Hepatocyte (in vitro differentiated cells): Measurements from ENCODE around the gene DNAH12. TPM values are rescaled to one million over a fixed set of nuclear protein-coding genes. Genes with fewer than 3 reads are reported as not detected.
"Not testable (repeated sequence)": the region's sequence is repeated elsewhere in the genome, so short reads cannot be mapped to it uniquely, and the experiment has no call there.

Experiments
- DNase-seq: peaks from one replicate; pipeline ENCODE4 v3.0.0-alpha.2; 2016; ENCODE audit warnings: low spot score
- H2AFZ ChIP-seq: fragments of 200-600 bp; sonication (generic); 2 replicates; pipeline ENCODE4 v1.6.0; 2016; ENCODE audit warnings: antibody characterized with exemption, mild to moderate bottlenecking
- H3K27ac ChIP-seq: fragments of 200-600 bp; sonication (generic); 2 replicates; pipeline ENCODE4 v1.5.1; 2016; ENCODE audit warnings: mild to moderate bottlenecking
- H3K27me3 ChIP-seq: fragments of 200-600 bp; sonication (generic); 2 replicates; pipeline ENCODE4 v1.6.1; 2016
- H3K36me3 ChIP-seq: fragments of 200-600 bp; sonication (generic); replicated peaks from 2 replicates; pipeline ENCODE4 v1.5.1; 2016; ENCODE audit warnings: low read depth; ENCODE audit not compliant: insufficient read depth
- H3K4me1 ChIP-seq: fragments of 200-600 bp; sonication (generic); 2 replicates; pipeline ENCODE4 v1.5.1; 2016; ENCODE audit warnings: mild to moderate bottlenecking, moderate library complexity; ENCODE audit not compliant: insufficient read depth
- H3K4me2 ChIP-seq: fragments of 200-600 bp; sonication (generic); 2 replicates; pipeline ENCODE4 v1.6.0; 2016
- H3K4me3 ChIP-seq: fragments of 200-600 bp; sonication (generic); 2 replicates; pipeline ENCODE4 v1.5.1; 2016; ENCODE audit warnings: mild to moderate bottlenecking
- H3K79me2 ChIP-seq: fragments of 200-600 bp; sonication (generic); 2 replicates; pipeline ENCODE4 v1.6.0; 2017; ENCODE audit warnings: mild to moderate bottlenecking
- H3K9me2 ChIP-seq: fragments of 200-600 bp; sonication (generic); replicated peaks from 2 replicates; pipeline ENCODE4 v1.6.0; 2017; ENCODE audit warnings: mild to moderate bottlenecking; ENCODE audit not compliant: insufficient read depth
- H3K9me3 ChIP-seq: fragments of 200-600 bp; sonication (generic); 2 replicates; pipeline ENCODE4 v1.5.1; 2016; ENCODE audit warnings: low read depth, mild to moderate bottlenecking
- H4K20me1 ChIP-seq: fragments of 200-600 bp; sonication (generic); 2 replicates; pipeline ENCODE4 v1.6.0; 2016; ENCODE audit warnings: mild to moderate bottlenecking; ENCODE audit not compliant: insufficient read depth, poor library complexity, severe bottlenecking
- CTCF ChIP-seq: fragments of 200-600 bp; sonication (generic); IDR thresholded peaks from 2 replicates; pipeline ENCODE4 v1.5.1; 2016; ENCODE audit warnings: antibody characterized with exemption, mild to moderate bottlenecking; ENCODE audit not compliant: poor library complexity
- EZH2 ChIP-seq: fragments of 200-600 bp; sonication (generic); IDR thresholded peaks from 2 replicates; pipeline ENCODE4 v1.6.1; 2016; ENCODE audit warnings: antibody characterized with exemption, mild to moderate bottlenecking, borderline replicate concordance
- EZH2phosphoT487 ChIP-seq: fragments of 200-600 bp; sonication (generic); IDR thresholded peaks from one replicate; pipeline ENCODE4 v1.6.1; 2018; ENCODE audit warnings: antibody characterized with exemption, mild to moderate bottlenecking, low read depth, moderate library complexity; ENCODE audit not compliant: unreplicated experiment, severe bottlenecking
- WGBS: methylation state at CpG from one replicate; pipeline ENCODE4 v1.1.6; 2016; ENCODE audit warnings: low lambda C conversion rate; ENCODE audit errors: missing lambda C conversion rate; 5-methylcytosine and 5-hydroxymethylcytosine counted together
- polyA plus RNA-seq: library from polyadenylated mRNA; unstranded; fragments of >200 nt; fragmentation: Nextera tagmentation; extraction: Ambion mirVana; gene quantifications from 2 replicates; pipeline ENCODE4 v1.2.1, GENCODE V29; 2016
- total RNA-seq: library from RNA; depleted of rRNA; stranded (reverse); fragments of >200 nt; gene quantifications from 2 replicates; pipeline ENCODE4 v1.2.3, GENCODE V29; 2014

DNAH12 gene
- total and polyA plus RNA-seq, 2 experiments from 2014 or later, result 0.06 to 1.5 TPM

GRCh38 chr3:57335283-57335938 lies 208.7 kb downstream of the DNAH12 start:
- TF ChIP-seq CTCF (no peak), EZH2 (no peak)
- H4K20me1 ChIP-seq, result no peaks in the 10 kb centered on the region
- no peaks in the 10 kb centered on the region for H3K9me2 ChIP-seq
- H3K4me1 ChIP-seq, result peaks cover 12% of the 10 kb centered on the region
- no peak overlapping the region for H2AFZ ChIP-seq
- H3K27ac ChIP-seq, result peak overlapping the region; percentile 54
- no peaks in the 10 kb centered on the region for H3K9me3 ChIP-seq
- 88% methylated on average over 5 of the region's 5 CpGs for WGBS
- no peak for DNase-seq
- no peak overlapping the region for H3K4me3 ChIP-seq
- no peaks in the 10 kb centered on the region for H3K36me3 ChIP-seq
- no peak overlapping the region for H3K4me2 ChIP-seq
- no peaks in the 10 kb centered on the region for H3K79me2 ChIP-seq
- H3K27me3 ChIP-seq, result no peaks in the 10 kb centered on the region

- WGBS, result 84% methylated on average over 3 of the region's 3 CpGs
Measured at GRCh38 chr3:57331078-57331610, 213.0 kb downstream of the DNAH12 start.

GRCh38 chr3:57326498-57326897 lies 217.6 kb downstream of the DNAH12 start:
- not testable (repeated sequence) for H4K20me1 ChIP-seq, H3K36me3 ChIP-seq, H2AFZ ChIP-seq, H3K27ac ChIP-seq, H3K9me3 ChIP-seq, H3K27me3 ChIP-seq, H3K9me2 ChIP-seq, H3K4me1 ChIP-seq, H3K4me3 ChIP-seq, H3K79me2 ChIP-seq, H3K4me2 ChIP-seq, DNase-seq
- WGBS, result 95% methylated on average over 1 of the region's 1 CpG

More at GRCh38 chr3:57331078-57331610, 213.0 kb downstream of the DNAH12 start:
- no peaks in the 10 kb centered on the region for H3K79me2 ChIP-seq
- no peak for TF ChIP-seq EZH2
- no peak for TF ChIP-seq EZH2phosphoT487
- TF ChIP-seq CTCF, result no peak
- peak; percentile 13 for DNase-seq
- no peaks in the 10 kb centered on the region for H3K36me3 ChIP-seq
- H3K4me1 ChIP-seq, result peaks cover 12% of the 10 kb centered on the region
- H3K9me3 ChIP-seq, result no peaks in the 10 kb centered on the region
- H3K4me2 ChIP-seq, result no peak overlapping the region
- no peak overlapping the region for H3K4me3 ChIP-seq
- no peaks in the 10 kb centered on the region for H4K20me1 ChIP-seq
- H3K9me2 ChIP-seq, result no peaks in the 10 kb centered on the region
- H2AFZ ChIP-seq, result no peak overlapping the region
- H3K27me3 ChIP-seq, result no peaks in the 10 kb centered on the region
- peak overlapping the region; percentile 69 for H3K27ac ChIP-seq

- Histone ChIP-seq H3K4me1 (no peaks in the 10 kb centered on the region), H3K9me2 (no peaks in the 10 kb centered on the region), H3K4me2 (no peak overlapping the region), H2AFZ (no peak overlapping the region), H3K4me3 (no peak overlapping the region), H3K79me2 (no peaks in the 10 kb centered on the region), H3K27me3 (no peaks in the 10 kb centered on the region), H3K27ac (no peak overlapping the region), H3K36me3 (no peaks in the 10 kb centered on the region), H4K20me1 (no peaks in the 10 kb centered on the region), H3K9me3 (peaks cover 7% of the 10 kb centered on the region)
- no peak for DNase-seq
- 91% methylated on average over 3 of the region's 3 CpGs for WGBS
- TF ChIP-seq EZH2phosphoT487 (no peak), EZH2 (no peak), CTCF (no peak)
Measured at GRCh38 chr3:57314204-57314603, 229.9 kb downstream of the DNAH12 start.
